ENCODE results near the gene NDUFB10.

GRCh38 chr16:1909561-1910231 is 49.6 kb upstream of the NDUFB10 start:
- no peak for TF ChIP-seq CTCF (IDR thresholded peaks at IDR 0.05)
- no peak for TF ChIP-seq REST (IDR thresholded peaks at IDR 0.05; ENCODE audit: insufficient read depth in 1 of 2, low read depth in 2 of 2, low read length in 1 of 2)
- TF ChIP-seq SIN3A (IDR thresholded peaks at IDR 0.05; ENCODE audit: borderline replicate concordance, insufficient read depth, low read depth, low read length), result no peak
